GM21423 (cell line): ENCODE results near the gene PSMC4.

ENCODE experiments used
- ATAC-seq: cut with Tn5 transposase; IDR thresholded peaks from one replicate; pipeline ENCODE4 v1.9.1; 2021; ENCODE audit warnings: mild to moderate bottlenecking, moderate library complexity; ENCODE audit not compliant: unreplicated experiment

The PSMC4 gene

DNA sequence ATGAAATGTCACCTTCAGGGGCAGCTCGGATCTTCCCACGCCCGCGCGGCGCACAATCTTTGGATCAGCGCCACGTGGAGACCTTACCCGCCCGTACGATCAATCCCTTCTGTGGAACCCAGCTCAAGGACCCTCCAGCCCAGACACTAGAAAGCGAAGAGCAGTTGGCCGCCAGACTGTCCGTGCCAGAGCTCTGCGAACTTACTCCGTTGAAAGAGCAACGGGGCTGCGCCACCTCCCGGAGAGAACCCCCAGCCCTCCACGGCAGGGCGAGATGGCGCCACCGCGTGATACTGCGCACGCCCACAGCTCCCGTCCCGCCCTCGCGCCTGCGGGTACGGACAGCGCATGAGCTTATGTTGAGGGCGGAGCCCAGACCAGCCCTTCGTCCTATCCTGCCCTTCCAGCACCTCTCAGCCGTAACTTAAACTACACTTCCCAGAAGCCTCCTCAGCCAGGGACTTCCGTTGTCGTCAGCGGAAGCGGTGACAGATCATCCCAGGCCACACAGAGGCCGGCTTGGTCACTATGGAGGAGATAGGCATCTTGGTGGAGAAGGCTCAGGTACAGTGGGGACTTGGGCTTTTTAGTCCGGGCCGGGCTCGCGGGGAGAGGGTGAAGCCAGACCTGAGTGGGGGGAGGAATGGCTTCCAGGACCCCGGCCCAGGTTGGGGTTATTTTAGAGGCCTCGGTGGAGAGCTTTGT, at the start of gene PSMC4:
Gene PSMC4, plus strand, starts transcription at position 491 of the 705 bp plus-strand sequence. Its CDS starts 38 bp downstream, at position 529.
- ATAC-seq: peak; percentile 94

DNA sequence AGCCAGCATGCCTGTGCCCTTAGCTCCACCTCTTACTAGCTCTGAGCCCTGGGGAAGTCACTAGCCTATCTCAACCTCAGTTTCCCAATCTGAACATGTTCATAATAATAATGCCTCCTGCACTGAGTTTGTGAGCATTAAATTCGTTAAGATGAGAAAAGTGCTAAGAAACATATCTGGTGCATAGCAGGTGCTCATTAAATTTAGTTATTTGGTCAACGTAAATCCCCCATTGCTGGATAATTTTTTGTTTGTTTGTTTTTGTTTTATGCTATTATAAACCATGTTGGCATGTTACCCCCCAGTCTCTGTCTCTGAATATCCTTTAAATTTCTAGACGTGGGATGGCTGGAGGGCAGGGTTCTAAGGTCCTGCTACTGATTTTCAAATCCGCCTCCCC, 47.1 kb upstream of the PSMC4 start:
- ATAC-seq: no peak

DNA sequence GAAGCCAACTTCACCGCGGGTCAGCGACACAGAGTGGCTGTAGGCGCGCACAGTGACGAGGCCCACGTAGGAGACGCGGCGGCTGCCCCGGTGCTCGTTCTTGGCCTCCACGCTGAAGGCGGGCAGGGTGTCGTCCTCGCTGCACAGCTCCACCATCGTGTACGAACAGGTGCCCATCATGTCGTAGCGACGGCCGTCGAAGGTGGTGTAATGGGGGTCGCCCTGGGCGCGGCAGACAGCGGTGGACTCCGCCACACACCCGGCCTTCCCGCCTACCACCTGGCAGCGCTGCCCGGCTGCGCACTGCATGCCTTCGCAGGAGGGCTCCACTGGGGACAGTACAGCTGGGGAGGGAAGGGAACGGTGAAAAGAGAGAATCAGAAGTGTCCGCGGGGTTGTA, 46.6 kb upstream of the PSMC4 start:
- ATAC-seq: no peak

DNA sequence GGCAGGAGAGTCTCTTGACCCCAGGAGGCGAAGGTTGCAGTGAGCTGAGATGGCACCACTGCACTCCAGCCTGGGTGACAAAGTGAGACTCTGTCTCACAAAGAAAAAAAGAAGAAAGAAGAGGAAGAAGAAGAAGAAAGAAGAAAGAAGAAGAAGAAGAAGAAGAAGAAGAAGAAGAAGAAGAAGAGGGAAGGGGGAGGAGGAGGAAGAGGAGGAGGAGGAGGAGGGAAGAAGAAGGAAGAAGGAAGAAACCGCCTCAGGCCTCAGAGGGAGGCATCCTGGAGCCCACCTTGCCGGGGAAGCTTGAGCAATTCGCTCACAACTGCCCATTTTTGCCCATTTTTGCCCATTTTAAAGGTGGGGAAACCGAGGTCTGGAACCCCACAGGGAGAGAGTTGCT, 46.0 kb upstream of the PSMC4 start:
- ATAC-seq: no peak

DNA sequence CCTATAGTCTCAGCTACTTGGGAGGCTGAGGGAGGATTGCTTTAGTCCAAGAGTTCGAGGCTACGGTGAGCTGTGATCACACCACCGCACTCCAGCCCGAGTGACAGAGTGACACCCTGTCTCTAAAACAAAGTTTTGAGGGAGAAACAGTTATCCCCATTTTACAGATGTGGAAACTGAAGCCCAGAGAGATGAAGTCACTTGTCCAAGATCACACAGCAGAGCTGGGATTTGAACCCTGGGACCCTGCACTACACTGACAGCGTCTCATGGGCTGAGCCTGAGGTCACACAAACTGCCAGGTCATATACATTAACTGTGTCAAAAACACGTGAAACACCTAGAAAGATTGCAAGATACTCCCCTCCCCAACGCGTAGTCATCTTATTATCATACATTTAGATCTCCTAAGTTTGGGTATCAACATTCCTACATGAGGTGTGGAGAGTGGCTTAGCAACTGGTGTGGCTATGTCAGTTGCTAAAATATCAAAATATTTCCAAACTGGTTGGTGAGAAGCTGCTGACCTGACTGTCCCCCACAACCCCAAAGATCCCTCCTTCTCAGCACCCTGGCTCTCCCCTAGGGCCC, 44.7 kb upstream of the PSMC4 start:
- ATAC-seq: no peak

DNA sequence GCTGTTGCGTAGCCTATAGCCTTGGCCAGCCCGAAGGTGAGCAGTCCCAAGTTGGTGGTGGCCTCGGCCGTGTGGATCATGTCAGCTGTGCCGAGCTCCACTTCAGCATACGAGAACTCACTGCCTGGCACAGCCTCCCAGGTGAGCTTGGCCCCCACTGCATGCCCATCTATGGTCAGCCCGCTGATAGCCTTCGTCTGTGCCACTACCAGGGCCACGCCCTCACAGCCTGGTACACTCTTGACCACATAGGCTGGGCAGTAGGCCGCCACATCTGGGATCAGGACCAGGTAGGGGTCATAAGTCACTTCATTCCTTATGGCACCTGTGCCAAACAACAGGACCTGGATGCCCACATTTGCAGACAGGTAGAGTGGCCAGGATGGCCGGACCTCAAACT, 43.9 kb upstream of the PSMC4 start:
- ATAC-seq: no peak

DNA sequence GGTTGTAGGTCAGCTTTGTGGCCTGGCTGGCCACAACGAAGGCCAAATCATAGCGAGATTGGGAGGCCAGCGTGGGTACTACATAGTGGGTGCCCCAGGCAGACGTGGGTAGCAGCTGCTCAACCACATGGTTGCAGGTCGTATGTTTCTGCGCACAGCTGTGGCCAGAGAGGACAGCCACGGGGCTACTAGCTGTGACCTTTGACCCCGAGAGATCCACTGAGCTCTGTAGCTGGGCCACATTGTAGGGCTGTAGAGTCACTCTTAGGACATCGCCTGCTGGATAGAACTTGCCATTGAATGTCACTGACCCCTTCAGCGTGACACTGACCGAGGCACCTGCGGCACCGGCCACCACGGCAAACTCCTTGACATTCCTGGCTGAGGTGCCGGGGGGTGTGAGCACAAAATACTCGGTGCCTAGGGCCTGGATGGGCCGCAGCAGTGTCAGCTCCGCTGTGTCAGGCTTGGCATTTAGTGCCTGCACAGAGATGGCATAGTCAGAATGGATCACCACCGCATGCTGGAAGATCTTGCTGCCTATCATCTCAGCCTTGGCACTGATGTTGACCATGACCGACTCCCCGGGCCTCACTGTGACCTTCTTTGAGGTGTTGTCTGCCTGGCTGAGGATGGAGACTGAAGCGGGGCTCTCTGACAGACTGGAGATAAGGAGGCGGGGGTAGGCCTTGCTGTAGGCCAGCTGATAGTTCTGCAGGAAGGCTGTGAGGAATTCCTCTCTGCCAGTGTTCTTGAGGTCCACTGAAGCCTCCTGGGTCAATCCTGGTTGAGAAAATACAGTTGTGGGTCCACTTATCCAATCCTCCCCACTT, 43.2 kb upstream of the PSMC4 start:
- no peak for ATAC-seq

DNA sequence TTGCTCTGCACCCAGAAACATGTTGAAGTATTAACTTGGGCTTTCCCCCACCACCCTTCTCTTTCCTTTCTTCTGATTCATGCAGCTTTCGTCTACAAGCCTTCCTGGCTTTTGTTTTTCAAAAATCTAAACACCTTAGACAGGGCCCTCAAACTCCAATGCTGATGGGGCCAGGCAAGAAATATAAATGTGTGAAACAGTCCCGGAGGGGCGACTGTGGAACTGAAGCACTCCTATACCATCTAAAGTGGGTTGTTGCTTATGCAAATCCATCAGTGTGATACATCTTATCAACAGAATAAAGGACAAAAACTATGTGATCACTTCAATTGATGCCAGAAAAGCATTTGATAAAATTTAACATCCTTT, 42.6 kb upstream of the PSMC4 start:
- no peak for ATAC-seq

DNA sequence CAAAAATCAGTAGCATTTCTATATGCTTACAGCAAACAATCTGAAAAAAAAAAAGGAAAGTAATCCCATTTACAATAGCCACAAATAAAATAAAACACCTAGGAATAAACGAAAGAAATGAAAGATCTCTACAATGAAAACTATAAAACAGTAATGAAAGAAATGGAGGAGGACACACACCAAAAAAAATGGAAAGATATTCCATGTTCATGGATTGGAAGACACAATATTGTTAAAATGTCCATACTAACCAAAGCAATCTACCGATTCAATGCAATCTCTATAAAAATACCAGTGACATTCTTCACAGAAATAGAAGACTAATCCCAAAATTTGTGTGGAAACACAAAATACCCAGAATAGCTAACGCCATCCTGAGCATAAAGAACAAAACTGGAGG, 41.2 kb upstream of the PSMC4 start:
- ATAC-seq: no peak

GRCh38 chr19:39934584-39935363, 36.2 kb upstream of the PSMC4 start, which contains the start of gene FCGBP:
Gene FCGBP, minus strand, starts transcription at chr19:39934634.
- ATAC-seq: no peak

DNA sequence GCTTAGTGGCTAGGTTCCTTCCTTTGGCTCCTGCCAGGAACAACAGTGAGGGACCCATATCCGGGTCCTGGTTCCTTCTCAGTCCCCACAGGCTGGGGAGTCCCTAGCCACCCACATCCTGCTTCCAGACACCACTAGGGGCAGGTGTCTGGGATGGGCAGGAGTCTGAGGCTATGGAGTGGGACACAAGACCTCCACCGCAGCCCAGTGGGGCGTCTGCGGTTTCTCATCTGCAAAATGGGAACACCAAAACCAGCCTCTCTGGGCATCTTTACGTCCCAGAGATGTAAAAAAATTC, 35.7 kb upstream of the PSMC4 start:
- no peak for ATAC-seq

DNA sequence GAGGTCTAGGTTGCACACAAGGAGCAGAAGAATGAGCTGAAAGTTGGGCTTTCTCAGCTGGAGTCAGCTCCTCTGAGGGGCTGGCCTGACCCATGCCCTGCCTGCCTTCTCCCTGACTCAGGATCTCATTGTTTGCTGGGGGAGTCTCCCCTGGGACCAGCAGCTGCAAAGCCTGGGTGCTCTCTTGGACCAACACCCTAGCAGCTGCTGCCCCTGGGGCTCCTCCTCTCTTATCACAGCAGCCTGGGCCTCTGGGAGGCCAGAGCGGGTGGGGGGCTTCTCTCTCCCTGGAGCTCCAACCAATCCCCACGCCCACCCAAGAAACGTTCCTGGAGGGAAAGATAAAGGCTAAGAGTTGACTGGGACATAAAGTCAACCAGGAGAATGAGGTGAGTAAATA, 34.9 kb upstream of the PSMC4 start:
- ATAC-seq: no peak

DNA sequence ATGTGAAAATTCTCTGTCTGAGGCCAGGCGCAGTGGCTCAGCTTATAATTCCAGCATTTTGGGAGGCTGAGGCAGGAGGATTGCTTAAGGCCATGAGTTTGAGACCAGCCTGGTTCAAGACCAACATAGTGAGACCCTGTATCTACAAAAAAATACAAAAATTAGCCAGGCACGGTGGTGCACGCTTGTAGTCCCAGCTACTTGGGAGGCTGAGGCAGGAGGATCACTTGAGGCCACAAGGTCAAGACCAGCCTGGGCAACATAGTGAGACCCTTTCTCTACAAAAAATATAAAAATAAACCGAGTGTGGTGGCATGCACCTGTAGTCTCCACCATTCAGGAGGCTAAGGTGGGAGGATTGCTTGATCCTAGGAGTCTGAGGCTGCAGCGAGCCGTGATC, 34.3 kb upstream of the PSMC4 start:
- ATAC-seq: no peak

GRCh38 chr19:39937094-39937720, 33.8 kb upstream of the PSMC4 start:
- no peak for ATAC-seq

DNA sequence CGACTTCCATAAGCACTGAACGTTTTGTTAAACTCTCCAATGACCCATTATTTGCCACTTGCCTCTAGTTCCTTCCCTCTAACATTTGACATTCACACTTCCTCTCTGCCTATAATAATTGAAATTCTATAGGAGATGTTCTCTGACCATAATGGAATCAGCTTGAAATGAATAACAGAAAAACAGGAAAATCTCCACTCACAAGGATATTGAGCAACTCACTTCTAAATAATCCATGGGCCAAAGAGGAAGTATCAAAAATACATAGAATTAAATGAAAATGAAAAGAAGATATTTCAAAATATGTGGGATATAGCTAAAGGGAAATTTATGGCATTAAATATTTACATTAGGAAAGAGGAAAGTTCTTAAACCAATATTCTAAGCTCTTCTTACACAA, 33.2 kb upstream of the PSMC4 start:
- no peak for ATAC-seq

GRCh38 chr19:39939556-39939955, 31.4 kb upstream of the PSMC4 start:
- no peak for ATAC-seq

GRCh38 chr19:39940221-39940833, 30.6 kb upstream of the PSMC4 start:
- ATAC-seq: no peak

DNA sequence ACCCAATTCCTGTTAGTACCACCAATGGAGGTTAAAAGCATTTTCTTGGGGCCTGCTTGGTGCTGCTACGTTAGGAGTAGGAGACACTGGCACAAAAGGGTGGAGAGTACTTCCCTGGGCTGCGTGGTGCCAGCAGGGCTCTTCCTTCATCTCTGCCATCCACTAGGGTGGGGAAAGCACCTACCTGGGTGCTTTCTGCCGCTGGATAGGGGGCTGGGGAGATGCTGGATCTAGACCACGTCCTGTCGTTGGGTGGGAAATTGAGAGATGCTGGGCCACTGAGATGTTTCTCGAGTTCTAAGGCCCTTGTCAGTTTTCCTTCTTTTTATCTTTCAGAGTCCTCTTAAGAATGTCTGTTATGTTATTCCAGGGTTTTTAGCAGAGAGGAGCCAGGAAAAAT, 29.8 kb upstream of the PSMC4 start:
- ATAC-seq: no peak

- ATAC-seq: peak; percentile 57
Measured at GRCh38 chr19:39941615-39942365, 29.2 kb upstream of the PSMC4 start.

DNA sequence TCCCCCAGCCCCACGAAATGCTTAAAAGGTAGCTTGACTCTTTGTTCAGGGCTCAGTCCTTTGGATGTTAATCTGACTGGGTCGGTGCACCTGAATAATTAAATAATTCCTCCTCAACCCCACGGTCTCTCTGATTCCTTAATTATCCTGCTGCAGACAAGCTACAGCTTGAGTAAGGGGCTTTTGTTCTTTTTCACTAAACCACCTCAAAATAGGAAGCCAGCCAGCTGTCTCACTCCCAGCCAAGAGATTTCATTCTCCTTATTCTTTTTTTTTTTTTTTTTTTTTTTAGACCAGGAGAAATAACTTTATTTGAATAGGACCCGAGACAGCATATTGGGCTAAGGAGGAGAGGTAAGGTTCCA, 28.6 kb upstream of the PSMC4 start:
- no peak for ATAC-seq
